SK-N-MC (cell line): ENCODE data around the gene NUTM2G.
"Not testable (repeated sequence)": the region's sequence is repeated elsewhere in the genome, so short reads cannot be mapped to it uniquely, and the experiment has no call there.

Experiments used
- EZH2 ChIP-seq: fragments of 200-600 bp; sonication (generic); IDR thresholded peaks from one replicate; pipeline ENCODE4 v1.6.1; 2017; ENCODE audit warnings: antibody characterized with exemption
- FOXP2 ChIP-seq: optimal IDR thresholded peaks from 2 replicates; pipeline ENCODE3; 2011; ENCODE audit warnings: mild to moderate bottlenecking, moderate library complexity; ENCODE audit not compliant: insufficient read depth; ENCODE audit errors: extremely low read length, control extremely low read depth
- POLR2AphosphoS5 ChIP-seq: IDR thresholded peaks from 2 replicates; pipeline ENCODE4 v1.6.1; 2012; ENCODE audit warnings: mild to moderate bottlenecking, low read depth, low read length, borderline replicate concordance

DNA sequence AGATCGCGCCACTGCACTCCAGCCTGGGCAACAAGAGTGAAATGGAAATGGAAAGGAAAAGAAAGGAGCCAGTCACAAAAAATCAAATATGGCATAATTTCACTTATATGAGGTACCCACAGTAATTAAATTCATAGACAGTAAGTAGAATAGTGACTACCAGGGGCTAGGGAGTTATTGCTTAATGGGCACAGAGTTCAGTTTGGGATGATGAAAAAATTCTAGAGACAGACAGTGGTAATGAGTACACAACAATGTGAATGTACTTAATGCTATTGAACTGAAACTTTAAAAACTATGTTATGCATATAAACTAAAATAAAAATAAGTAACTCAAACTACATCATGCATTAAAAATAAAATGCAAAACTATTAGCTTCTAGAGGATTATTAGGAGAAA is 56.2 kb downstream of the NUTM2G start:
- not testable (repeated sequence) for TF ChIP-seq POLR2AphosphoS5, EZH2, FOXP2
